Measurements from ENCODE around the gene IL17RD. TPM values are rescaled to one million over a fixed set of nuclear protein-coding genes. Genes with fewer than 3 reads are reported as not detected.

IL17RD gene
- polyA plus RNA-seq, 1 of the 3 experiments (the other 2 are of a cell fraction): 2.4 TPM

- H3K4me2 ChIP-seq: no peak overlapping the region
- POLR2A ChIA-PET: no interaction called here
- TF ChIP-seq JUND (IDR thresholded peaks at IDR 0.05) (no peak), PBX3 (IDR thresholded peaks at IDR 0.05) (no peak), USF2 (IDR thresholded peaks at IDR 0.05; ENCODE audit: borderline replicate concordance, low read depth, low read length) (no peak), CTCF (IDR thresholded peaks at IDR 0.05) (no peak), ELF1 (IDR thresholded peaks at IDR 0.05) (no peak), GABPA (IDR thresholded peaks at IDR 0.05; ENCODE audit: low read depth) (no peak), GATA2 (CRISPR knock-in tag; IDR thresholded peaks at IDR 0.05) (no peak), MEF2A (IDR thresholded peaks at IDR 0.05; ENCODE audit: borderline replicate concordance, low read depth) (no peak), FOXJ3 (CRISPR knock-in tag; IDR thresholded peaks at IDR 0.05) (no peak), REST (IDR thresholded peaks at IDR 0.05; ENCODE audit: low read depth, low read length) (no peak), IRF3 (IDR thresholded peaks at IDR 0.05; ENCODE audit: low read depth, low read length) (no peak), NFIC (IDR thresholded peaks at IDR 0.05; ENCODE audit: borderline replicate concordance) (no peak), SMC3 (IDR thresholded peaks at IDR 0.05; ENCODE audit: low read depth, low read length) (no peak), EZH2phosphoT487 (IDR thresholded peaks at IDR 0.05; ENCODE audit: borderline replicate concordance, low read depth) (no peak), RFX5 (IDR thresholded peaks at IDR 0.05; ENCODE audit: low read length) (no peak), FOSL2 (IDR thresholded peaks at IDR 0.05; ENCODE audit: borderline replicate concordance, low read depth) (no peak), RCOR1 (IDR thresholded peaks at IDR 0.05; ENCODE audit: low read length) (no peak), SIN3A (IDR thresholded peaks at IDR 0.05; ENCODE audit: borderline replicate concordance, low read depth, low read length) (no peak), TCF12 (IDR thresholded peaks at IDR 0.05) (no peak), YY1 (IDR thresholded peaks at IDR 0.05; ENCODE audit: low read depth) (no peak)
- H3F3A ChIP-seq (replicated peaks; ENCODE audit: insufficient read depth): no peaks in the 10 kb centered on the region
- no peaks in the 10 kb centered on the region for H3K27me3 ChIP-seq (ENCODE audit: insufficient read depth)
- no peak overlapping the region for H2AFZ ChIP-seq (ENCODE audit: low read depth)
- H3K79me2 ChIP-seq (ENCODE audit: insufficient read depth): no peaks in the 10 kb centered on the region
- no peaks in the 10 kb centered on the region for H4K20me1 ChIP-seq (ENCODE audit: insufficient read depth)
- H3K27ac ChIP-seq (ENCODE audit: low read depth in 2 of 2, low read length in 1 of 2): no peak overlapping the region
- no peak overlapping the region for H3K9ac ChIP-seq
- WGBS (ENCODE audit: low lambda C conversion rate): 96% methylated on average over 3 of the region's 3 CpGs
- H3K9me3 ChIP-seq: no peaks in the 10 kb centered on the region
- H3K36me3 ChIP-seq (replicated peaks in 1 of 2; ENCODE audit: control insufficient read depth in 1 of 2, insufficient read depth in 2 of 2, low read length in 1 of 2): no peaks in the 10 kb centered on the region
- no peak overlapping the region for H3K4me3 ChIP-seq (ENCODE audit: low read depth in 2 of 2, low read length in 1 of 2)
- CTCF ChIA-PET: interaction anchor here (0.7 to 1.7 kb wide), 4 partner anchors 16 to 121 kb away, joined by 3 read pairs; no protein-coding TSS in a partner anchor
- H3K9me2 ChIP-seq: no peaks in the 10 kb centered on the region
- H3K4me1 ChIP-seq (ENCODE audit: control insufficient read depth in 1 of 2, insufficient read depth in 2 of 2, low read depth in 1 of 2, low read length in 1 of 2): peaks cover 0 to 31% of the 10 kb centered on the region in 2 experiments; a peak in 2 of 4 replicates
- no peak for DNase-seq
Measured at GRCh38 chr3:57116501-57116900, 48.7 kb downstream of the IL17RD start.

All from SK-N-SH (cell line).